RWPE1 (cell line): Measurements from ENCODE around the gene EIF3I.

Experiments
- CTCF ChIA-PET: fragments of 350-600 bp; sonication (Branson Sonifier 250); formaldehyde crosslinking; extraction: SDS; loops from one replicate; lab custom pipeline; 2021; lab: Yijun Ruan, JAX
- POLR2A ChIA-PET: fragments of 400-600 bp; formaldehyde crosslinking; extraction: SDS; loops from one replicate; lab custom pipeline; 2020; ENCODE audit warnings: antibody characterized with exemption; ENCODE audit not compliant: low non-redundant PET; lab: Yijun Ruan, JAX
- DNase-seq: peaks from one replicate; pipeline ENCODE4 v3.0.0; 2012; ENCODE audit warnings: low spot score
- H3K27ac ChIP-seq: fragments of 450-650 bp; 2 replicates; pipeline ENCODE4 v1.5.1; 2017
- TF ChIP-seq, protein P1 (sequence below): fragments of 450-650 bp; conservative IDR thresholded peaks from 2 replicates; pipeline ENCODE4 v1.5.1; 2017; ENCODE audit warnings: low read depth, mild to moderate bottlenecking

Gene EIF3I

GRCh38 chr1:32221980-32222755, at the start of gene EIF3I, which contains the start of gene TMEM234:
EIF3I (plus strand) TSS chr1:32222407; CDS start chr1:32222442, 35 bp downstream.
TMEM234 (minus strand) TSS chr1:32222353; CDS start chr1:32222322, 31 bp downstream.
- TF ChIP-seq, protein P1, sequence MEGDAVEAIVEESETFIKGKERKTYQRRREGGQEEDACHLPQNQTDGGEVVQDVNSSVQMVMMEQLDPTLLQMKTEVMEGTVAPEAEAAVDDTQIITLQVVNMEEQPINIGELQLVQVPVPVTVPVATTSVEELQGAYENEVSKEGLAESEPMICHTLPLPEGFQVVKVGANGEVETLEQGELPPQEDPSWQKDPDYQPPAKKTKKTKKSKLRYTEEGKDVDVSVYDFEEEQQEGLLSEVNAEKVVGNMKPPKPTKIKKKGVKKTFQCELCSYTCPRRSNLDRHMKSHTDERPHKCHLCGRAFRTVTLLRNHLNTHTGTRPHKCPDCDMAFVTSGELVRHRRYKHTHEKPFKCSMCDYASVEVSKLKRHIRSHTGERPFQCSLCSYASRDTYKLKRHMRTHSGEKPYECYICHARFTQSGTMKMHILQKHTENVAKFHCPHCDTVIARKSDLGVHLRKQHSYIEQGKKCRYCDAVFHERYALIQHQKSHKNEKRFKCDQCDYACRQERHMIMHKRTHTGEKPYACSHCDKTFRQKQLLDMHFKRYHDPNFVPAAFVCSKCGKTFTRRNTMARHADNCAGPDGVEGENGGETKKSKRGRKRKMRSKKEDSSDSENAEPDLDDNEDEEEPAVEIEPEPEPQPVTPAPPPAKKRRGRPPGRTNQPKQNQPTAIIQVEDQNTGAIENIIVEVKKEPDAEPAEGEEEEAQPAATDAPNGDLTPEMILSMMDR, result no peak
- H3K27ac ChIP-seq, result peak within 1 kb of the TSS; percentile 79
- ChIA-PET CTCF (interaction anchor here (0.6 kb wide), 1 partner anchor 13 kb away, joined by 3 read pairs; no protein-coding TSS in a partner anchor), POLR2A (interaction anchor here (0.6 kb wide), 1 partner anchor 13 kb away, joined by 3 read pairs; no protein-coding TSS in a partner anchor)
- peak; percentile 93 for DNase-seq

GRCh38 chr1:32172621-32173245, 49.5 kb upstream of the EIF3I start:
- peak overlapping the region; percentile 29; the same call in 1 of the 2 replicates for H3K27ac ChIP-seq
- TF ChIP-seq, protein P1, result no peak
- ChIA-PET CTCF (interaction anchor here (0.6 to 0.8 kb wide), 2 partner anchors 9 to 72 kb away, joined by 3 to 4 read pairs; no protein-coding TSS in a partner anchor), POLR2A (no interaction called here)
- peak; percentile 44 for DNase-seq

GRCh38 chr1:32178380-32179192, 43.6 kb upstream of the EIF3I start:
- no peak for DNase-seq
- TF ChIP-seq, protein P1, result no peak
- POLR2A ChIA-PET, result interaction anchor here (1.0 kb wide), 1 partner anchor 27 kb away, joined by 5 read pairs; the partner anchor contains the start of gene IQCC
- CTCF ChIA-PET, result interaction anchor here (0.6 to 0.8 kb wide), 4 partner anchors 43 to 63 kb away, joined by 3 to 5 read pairs (median 4); no protein-coding TSS in a partner anchor
- peak overlapping the region; percentile 98 for H3K27ac ChIP-seq

- TF ChIP-seq, protein P1, result no peak
These were observed 43.1 kb upstream of the EIF3I start for GRCh38 chr1:32179193-32179442.

GRCh38 chr1:32179443-32180185, 42.6 kb upstream of the EIF3I start, which contains the start of gene TXLNA:
TXLNA (plus strand) TSS chr1:32179675; CDS start chr1:32180346, 671 bp downstream.
- TF ChIP-seq, protein P1, result no peak
- ChIA-PET CTCF (interaction anchor here (0.6 to 0.7 kb wide), 4 partner anchors 44 to 124 kb away, joined by 3 to 5 read pairs (median 4); no protein-coding TSS in a partner anchor), POLR2A (interaction anchor here (0.5 to 1.0 kb wide), 2 partner anchors 26 to 65 kb away, joined by 3 to 5 read pairs; partner anchors contain the start of gene IQCC)
- DNase-seq, result peak; percentile 95
- peak within 1 kb of the TSS; percentile 98 for H3K27ac ChIP-seq

More at GRCh38 chr1:32179193-32179442, 43.1 kb upstream of the EIF3I start:
- H3K27ac ChIP-seq, result peak overlapping the region; percentile 98
- DNase-seq, result no peak
- POLR2A ChIA-PET, result interaction anchor here (1.0 kb wide), 1 partner anchor 26 kb away, joined by 5 read pairs; the partner anchor contains the start of gene IQCC
- CTCF ChIA-PET, result interaction anchor here (0.6 kb wide), 3 partner anchors 43 to 63 kb away, joined by 3 to 5 read pairs (median 4); no protein-coding TSS in a partner anchor
